WTC11 (cell line): ENCODE measurements around the gene ATN1.

Experiments used
- ATF1 ChIP-seq: sonication (generic); formaldehyde crosslinking; IDR thresholded peaks from 2 replicates; pipeline ENCODE4 v1.8.1; 2023; ENCODE audit warnings: mild to moderate bottlenecking, moderate library complexity, missing genetic modification reagents
- CDX4 ChIP-seq: fragments of 250-450 bp; sonication (Bioruptor Pico); IDR thresholded peaks from 2 replicates; pipeline ENCODE4 v1.9.0; 2021; ENCODE audit warnings: moderate library complexity, mild to moderate bottlenecking, inconsistent platforms, borderline replicate concordance
- CTCF ChIP-seq: fragments of 200-600 bp; IDR thresholded peaks from 2 replicates; pipeline ENCODE4 v1.8.0; 2022; ENCODE audit warnings: antibody characterized with exemption
- ELF4 ChIP-seq: sonication (generic); formaldehyde crosslinking; IDR thresholded peaks from 2 replicates; pipeline ENCODE4 v1.8.1; 2022; ENCODE audit warnings: low read depth, mild to moderate bottlenecking, moderate library complexity, missing genetic modification reagents
- JAZF1 ChIP-seq: fragments of 250-450 bp; sonication (Bioruptor Pico); IDR thresholded peaks from 2 replicates; pipeline ENCODE4 v1.9.0; 2021; ENCODE audit warnings: moderate library complexity, mild to moderate bottlenecking, inconsistent platforms
- JUN ChIP-seq: sonication (generic); formaldehyde crosslinking; IDR thresholded peaks from 2 replicates; pipeline ENCODE4 v1.8.0; 2023; ENCODE audit warnings: mild to moderate bottlenecking, missing genetic modification reagents
- PREB ChIP-seq: sonication (generic); formaldehyde crosslinking; IDR thresholded peaks from 2 replicates; pipeline ENCODE4 v1.8.1; 2022; ENCODE audit warnings: mild to moderate bottlenecking, missing genetic modification reagents, moderate library complexity, borderline replicate concordance
- RELA ChIP-seq: sonication (generic); formaldehyde crosslinking; IDR thresholded peaks from 2 replicates; pipeline ENCODE4 v1.8.1; 2022; ENCODE audit warnings: missing genetic modification reagents, mild to moderate bottlenecking, borderline replicate concordance
- ZBTB43 ChIP-seq: sonication (generic); formaldehyde crosslinking; IDR thresholded peaks from 2 replicates; pipeline ENCODE4 v1.8.1; 2023; ENCODE audit warnings: mild to moderate bottlenecking, missing genetic modification reagents
- ZNF121 ChIP-seq: sonication (generic); formaldehyde crosslinking; IDR thresholded peaks from 2 replicates; pipeline ENCODE4 v1.8.0; 2023; ENCODE audit warnings: missing genetic modification reagents
- ZNF512 ChIP-seq: sonication (generic); formaldehyde crosslinking; IDR thresholded peaks from 2 replicates; pipeline ENCODE4 v1.8.1; 2022; ENCODE audit warnings: missing genetic modification reagents, borderline replicate concordance

- TF ChIP-seq CTCF (peak; percentile 71), ZNF512 (CRISPR knock-in tag) (no peak), ATF1 (no peak), JAZF1 (no peak), RELA (CRISPR knock-in tag) (no peak), CDX4 (CRISPR knock-in tag) (no peak), PREB (CRISPR knock-in tag) (no peak), JUN (no peak), ELF4 (no peak), ZNF121 (CRISPR knock-in tag) (peak; percentile 24; the same call in 1 of the 2 replicates), ZBTB43 (CRISPR knock-in tag) (no peak)
Observed at GRCh38 chr12:6965026-6965661, 37.4 kb downstream of the ATN1 start.
